Fibroblast of lung (primary cell): ENCODE data around the gene USP12. TPM values are rescaled to one million over a fixed set of nuclear protein-coding genes. Genes with fewer than 3 reads are reported as not detected.

Experiments
- DNase-seq, 2 donors: peaks; one replicate each; pipeline versions ENCODE4 v3.0.0 to v3.0.0-alpha.2; 2010; ENCODE audit warnings: low read depth in 2 of 2
- H2AFZ ChIP-seq: 2 replicates; pipeline ENCODE4 v1.5.1; 2012; ENCODE audit warnings: low read length, control low read depth, inconsistent platforms
- H3K27ac ChIP-seq: 2 replicates; pipeline ENCODE4 v1.5.1; 2011; ENCODE audit warnings: low read length, control low read depth; ENCODE audit not compliant: insufficient read depth
- H3K27me3 ChIP-seq: 2 replicates; pipeline ENCODE4 v1.5.1; 2011; ENCODE audit warnings: mild to moderate bottlenecking, low read length; ENCODE audit not compliant: control insufficient read depth, insufficient read depth
- H3K36me3 ChIP-seq: 2 replicates; pipeline ENCODE4 v1.5.1; 2011; ENCODE audit warnings: low read length; ENCODE audit not compliant: control insufficient read depth, insufficient read depth
- H3K4me1 ChIP-seq: 2 replicates; pipeline ENCODE4 v1.5.1; 2011; ENCODE audit warnings: low read length; ENCODE audit not compliant: control insufficient read depth, insufficient read depth; ENCODE audit errors: extremely low read depth
- H3K4me2 ChIP-seq: 2 replicates; pipeline ENCODE4 v1.5.1; 2011; ENCODE audit warnings: low read length, control low read depth; ENCODE audit not compliant: insufficient read depth; ENCODE audit errors: extremely low read depth
- H3K4me3 ChIP-seq, 4 experiments: fragments of 200-600 bp in 1 of 4; sonication (generic) in 1 of 4; replicated peaks in 1 of 4; 2 replicates each; pipeline ENCODE4 v1.5.1; 2011 to 2016; ENCODE audit warnings: low read length in 4 of 4, low read depth in 3 of 4, mild to moderate bottlenecking in 3 of 4, control low read depth in 2 of 4, inconsistent platforms in 1 of 4, mixed read lengths in 1 of 4; ENCODE audit not compliant: insufficient read depth in 1 of 4; ENCODE audit errors: control extremely low read depth in 1 of 4
- H3K79me2 ChIP-seq: 2 replicates; pipeline ENCODE4 v1.5.1; 2012; ENCODE audit warnings: mild to moderate bottlenecking, low read length, inconsistent platforms; ENCODE audit not compliant: control insufficient read depth, insufficient read depth
- H3K9ac ChIP-seq: 2 replicates; pipeline ENCODE4 v1.5.1; 2011; ENCODE audit warnings: mild to moderate bottlenecking, low read length, control low read depth; ENCODE audit not compliant: insufficient read depth
- H3K9me3 ChIP-seq: 2 replicates; pipeline ENCODE4 v1.5.1; 2012; ENCODE audit warnings: low read depth, low read length; ENCODE audit not compliant: control insufficient read depth, insufficient read depth
- H4K20me1 ChIP-seq: 2 replicates; pipeline ENCODE4 v1.5.1; 2011; ENCODE audit warnings: low read length; ENCODE audit not compliant: control insufficient read depth, insufficient read depth; ENCODE audit errors: extremely low read depth
- CTCF ChIP-seq, 2 donors: IDR thresholded peaks in 1 of 2; conservative IDR thresholded peaks in 1 of 2; 1 replicate in 1 of 2; 2 replicates in 1 of 2; pipeline ENCODE4 v1.5.1; 2011 to 2012; ENCODE audit warnings: low read length in 2 of 2, control low read depth in 1 of 2, inconsistent platforms in 1 of 2, low read depth in 1 of 2, mild to moderate bottlenecking in 1 of 2
- EZH2 ChIP-seq: IDR thresholded peaks from 2 replicates; pipeline ENCODE4 v1.5.1; 2012; ENCODE audit warnings: low read length, control low read depth, mild to moderate bottlenecking; ENCODE audit errors: missing control alignments
- polyA plus RNA-seq, 2 donors: library from polyadenylated mRNA; depleted of rRNA in 1 of 2; stranded (reverse) in 1 of 2; unstranded in 1 of 2; fragments of >200 nt; gene quantifications; 2 replicates each; pipeline ENCODE4 v1.2.1, GENCODE V29; 2011 to 2012; ENCODE audit warnings: missing spikeins in 1 of 2
- total RNA-seq: library from RNA; depleted of rRNA; stranded (reverse); fragments of >200 nt; gene quantifications from 2 replicates; pipeline ENCODE4 v1.2.1, GENCODE V29; 2014

USP12 gene
- total and polyA plus RNA-seq, 2 donors (not counting 1 experiment from before 2014, with no cell fraction given), result 17.3 to 36.3 TPM

- Histone ChIP-seq H3K4me2 (no peak overlapping the region), H2AFZ (no peak overlapping the region), H3K27ac (no peak overlapping the region), H3K4me3 (no peak overlapping the region), H3K4me1 (peaks cover 27% of the 10 kb centered on the region), H3K79me2 (no peaks in the 10 kb centered on the region), H4K20me1 (no peaks in the 10 kb centered on the region), H3K9me3 (no peaks in the 10 kb centered on the region), H3K9ac (no peak overlapping the region), H3K27me3 (no peaks in the 10 kb centered on the region), H3K36me3 (no peaks in the 10 kb centered on the region)
- no peak for TF ChIP-seq EZH2
- TF ChIP-seq CTCF (conservative IDR thresholded peaks at IDR 0.05 in 1 of 2, IDR thresholded peaks at IDR 0.05 in 1 of 2; ENCODE audit: low read depth in 1 of 2, low read length in 2 of 2), result no peak
- DNase-seq, result no peak
These were observed 151.2 kb downstream of the USP12 start for GRCh38 chr13:27020415-27020814.

GRCh38 chr13:27018882-27019281 is 152.7 kb downstream of the USP12 start:
- Histone ChIP-seq H3K4me1 (peaks cover 27% of the 10 kb centered on the region), H2AFZ (no peak overlapping the region), H3K9me3 (no peaks in the 10 kb centered on the region), H3K4me3 (no peak overlapping the region), H3K4me2 (no peak overlapping the region), H3K27me3 (no peaks in the 10 kb centered on the region), H4K20me1 (no peaks in the 10 kb centered on the region), H3K79me2 (no peaks in the 10 kb centered on the region), H3K27ac (no peak overlapping the region), H3K36me3 (no peaks in the 10 kb centered on the region), H3K9ac (no peak overlapping the region)
- TF ChIP-seq CTCF (conservative IDR thresholded peaks at IDR 0.05 in 1 of 2, IDR thresholded peaks at IDR 0.05 in 1 of 2; ENCODE audit: low read depth in 1 of 2, low read length in 2 of 2), result no peak
- TF ChIP-seq EZH2, result no peak
- DNase-seq, result no peak

- Histone ChIP-seq H3K36me3 (no peaks in the 10 kb centered on the region), H2AFZ (no peak overlapping the region), H3K79me2 (no peaks in the 10 kb centered on the region), H3K9me3 (no peaks in the 10 kb centered on the region), H3K4me1 (peaks cover 25% of the 10 kb centered on the region), H3K4me3 (no peak overlapping the region), H3K27me3 (no peaks in the 10 kb centered on the region), H3K4me2 (no peak overlapping the region), H3K27ac (peak overlapping the region; percentile 35), H4K20me1 (no peaks in the 10 kb centered on the region), H3K9ac (no peak overlapping the region)
- TF ChIP-seq EZH2 (no peak), CTCF (conservative IDR thresholded peaks at IDR 0.05 in 1 of 2, IDR thresholded peaks at IDR 0.05 in 1 of 2; ENCODE audit: low read depth in 1 of 2, low read length in 2 of 2) (no peak)
- DNase-seq, result peak in 1 of 2 donors; percentile 93
These were observed 153.2 kb downstream of the USP12 start for GRCh38 chr13:27018344-27018861.
